ENCODE results near the gene UBP1.
"Not testable (repeated sequence)": the region's sequence is repeated elsewhere in the genome, so short reads cannot be mapped to it uniquely, and the experiment has no call there.

GRCh38 chr3:33338936-33339465 lies 101.2 kb downstream of the UBP1 start:
- TF ChIP-seq POLR2A, POLR2AphosphoS5, CTCF (IDR thresholded peaks at IDR 0.05): not testable (repeated sequence)
